ENCODE results near the gene SLC22A17. TPM values are rescaled to one million over a fixed set of nuclear protein-coding genes. Genes with fewer than 3 reads are reported as not detected.

SLC22A17 gene
- total RNA-seq, 4 donors from 2014 or later, result 22.7 to 36.4 (median 30.4) TPM

GRCh38 chr14:23302290-23303225 is 50.1 kb downstream of the SLC22A17 start, which contains the start of gene PPP1R3E:
Gene PPP1R3E, minus strand, starts transcription at chr14:23302859. Its CDS starts 283 bp downstream, at chr14:23302576.
- no peaks in the 10 kb centered on the region for H3K27me3 ChIP-seq
- peaks cover 0 to 17% of the 10 kb centered on the region in 2 donors for H3K36me3 ChIP-seq
- no peaks in the 10 kb centered on the region for H3K9me3 ChIP-seq
- WGBS, 2 donors (ENCODE audit: low coverage in 1 of 2), result 11 to 22% methylated on average over 7 to 13 of the region's 81 CpGs
- H3K27ac ChIP-seq, result peak within 1 kb of the TSS; percentile 86 to 99 (median 98)
- peak within 1 kb of the TSS; percentile 41 to 81 for H3K4me3 ChIP-seq
- no peak for TF ChIP-seq CTCF (IDR thresholded peaks at IDR 0.05)
- peak; percentile 19 for TF ChIP-seq POLR2AphosphoS5 (IDR thresholded peaks at IDR 0.05)
- peak; percentile 35 for ATAC-seq
- H3K4me1 ChIP-seq, result peaks cover 5 to 59% (median 16%) of the 10 kb centered on the region in 3 donors

DNA sequence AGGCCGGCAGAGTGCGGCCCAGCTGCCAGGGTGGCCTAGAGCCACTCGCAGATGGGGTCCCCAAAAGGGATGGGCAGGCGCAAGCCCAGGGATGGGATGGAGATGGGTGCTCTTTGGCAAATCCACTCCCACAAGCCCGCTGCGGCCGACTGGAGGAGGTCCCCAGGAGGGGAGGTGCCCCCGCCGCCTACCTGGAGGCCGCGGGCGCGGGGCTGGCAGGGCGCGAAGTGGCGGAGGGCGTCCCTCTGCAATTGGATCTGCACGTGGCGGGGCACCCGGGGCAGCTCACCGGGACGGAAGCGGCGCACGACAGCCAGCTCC is 50.8 kb downstream of the SLC22A17 start:
- Histone ChIP-seq H3K27me3 (no peaks in the 10 kb centered on the region), H3K4me3 (peak overlapping the region; percentile 41 to 81), H3K27ac (peak overlapping the region; percentile 86 to 99 (median 98)), H3K4me1 (peaks cover 5 to 53% (median 12%) of the 10 kb centered on the region in 3 donors), H3K9me3 (no peaks in the 10 kb centered on the region), H3K36me3 (peaks cover 0 to 21% of the 10 kb centered on the region in 2 donors)
- TF ChIP-seq POLR2A (IDR thresholded peaks at IDR 0.05) (peak; percentile 87), POLR2AphosphoS5 (IDR thresholded peaks at IDR 0.05) (peak; percentile 87), EP300 (IDR thresholded peaks at IDR 0.05) (no peak)
- 0% methylated on average over 3 of the region's 25 CpGs; no CpG with 5 or more reads in 1 of the 2 donors for WGBS, 2 donors (ENCODE audit: low coverage in 1 of 2)
- peak; percentile 3 for ATAC-seq

DNA sequence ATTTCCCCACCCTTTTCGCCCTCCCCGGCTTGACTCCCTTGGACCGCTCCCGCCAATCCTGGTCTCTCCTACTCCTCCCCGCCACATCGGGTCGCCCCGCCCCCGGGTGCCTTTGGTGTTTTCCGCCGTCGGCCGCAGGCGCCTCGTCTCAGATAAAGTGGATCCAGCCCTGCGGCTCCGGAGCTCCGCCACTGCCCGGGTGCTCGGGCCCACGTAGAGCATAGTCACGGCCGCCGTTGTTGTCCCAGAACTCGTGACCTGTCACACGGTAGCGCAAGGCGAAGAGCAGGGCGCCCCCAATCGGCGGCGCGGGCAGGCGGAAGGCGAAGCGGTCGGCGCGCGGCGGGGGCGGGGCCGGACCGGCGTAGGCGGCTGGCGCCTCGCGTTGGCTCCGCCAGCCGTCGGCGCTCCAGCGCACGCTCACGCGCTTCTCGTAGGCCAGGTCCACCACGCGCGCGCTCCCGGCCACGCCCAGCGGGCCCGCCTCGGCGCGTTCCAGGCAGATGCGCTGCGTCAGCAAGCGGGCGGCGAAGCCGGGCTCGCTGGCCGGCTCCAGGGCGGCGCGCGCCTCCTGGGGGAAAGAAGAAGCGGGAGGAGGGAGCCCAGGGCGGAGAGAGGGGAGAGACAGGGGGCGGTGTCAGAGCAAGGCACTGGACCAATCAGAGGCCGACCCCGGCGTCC is 51.3 kb downstream of the SLC22A17 start:
- Histone ChIP-seq H3K4me3 (peak overlapping the region; percentile 68 to 81), H3K27ac (peak overlapping the region; percentile 97 to 99 (median 98)), H3K4me1 (peaks cover 5 to 52% (median 12%) of the 10 kb centered on the region in 3 donors), H3K36me3 (peaks cover 0 to 21% of the 10 kb centered on the region in 2 donors), H3K27me3 (no peaks in the 10 kb centered on the region), H3K9me3 (no peaks in the 10 kb centered on the region)
- ATAC-seq, result peak; percentile 90
- 0 to 6% methylated on average over 1 to 2 of the region's 87 CpGs for WGBS, 2 donors (ENCODE audit: low coverage in 1 of 2)
- peak; percentile 67 for TF ChIP-seq POLR2AphosphoS5 (IDR thresholded peaks at IDR 0.05)
- TF ChIP-seq CTCF (IDR thresholded peaks at IDR 0.05), result peak in 3 of 4 experiments; percentile 78 to 88 (median 88)
- TF ChIP-seq POLR2A (IDR thresholded peaks at IDR 0.05), result peak; percentile 46 to 69
- no peak for TF ChIP-seq EP300 (IDR thresholded peaks at IDR 0.05)

- Histone ChIP-seq H3K27ac (peak overlapping the region; percentile 97 to 99 (median 98)), H3K36me3 (peaks cover 0 to 21% of the 10 kb centered on the region in 2 donors), H3K27me3 (no peaks in the 10 kb centered on the region), H3K9me3 (no peaks in the 10 kb centered on the region), H3K4me1 (peaks cover 5 to 45% (median 6%) of the 10 kb centered on the region in 3 donors), H3K4me3 (peak overlapping the region; percentile 68 to 81)
- 0% methylated on average over 6 to 8 of the region's 13 CpGs for WGBS, 2 donors (ENCODE audit: low coverage in 1 of 2)
- no peak for ATAC-seq
- TF ChIP-seq EP300 (IDR thresholded peaks at IDR 0.05), result no peak
- no peak for TF ChIP-seq POLR2AphosphoS5 (IDR thresholded peaks at IDR 0.05)
- no peak for TF ChIP-seq POLR2A (IDR thresholded peaks at IDR 0.05)
- no peak for TF ChIP-seq CTCF (IDR thresholded peaks at IDR 0.05)
These were observed 51.9 kb downstream of the SLC22A17 start for GRCh38 chr14:23300687-23301223.

Measured in gastroesophageal sphincter (tissue), 4 donors.